Lower leg skin (tissue), 4 donors: ENCODE results near the gene KRAS. TPM values are rescaled to one million over a fixed set of nuclear protein-coding genes. Genes with fewer than 3 reads are reported as not detected.

Experiments used
- DNase-seq, 2 donors: peaks; one replicate each; pipeline ENCODE4 v3.0.0-alpha.2; 2019; ENCODE audit warnings: low spot score in 2 of 2
- H3K4me3 ChIP-seq: fragments of 200-600 bp; sonication (generic); 2 replicates; pipeline ENCODE4 v1.5.1; 2017; ENCODE audit warnings: mild to moderate bottlenecking, low read depth; ENCODE audit not compliant: poor library complexity, severe bottlenecking
- CTCF ChIP-seq, 3 donors: fragments of 450-650 bp; IDR thresholded peaks; one replicate each; pipeline ENCODE4 v1.5.1; 2016; ENCODE audit warnings: antibody characterized with exemption in 3 of 3, mild to moderate bottlenecking in 3 of 3, moderate library complexity in 2 of 3
- POLR2A ChIP-seq, 2 donors: fragments of 450-650 bp; IDR thresholded peaks; one replicate each; pipeline ENCODE4 v1.6.1; 2016 to 2017; ENCODE audit warnings: antibody characterized with exemption in 2 of 2, mild to moderate bottlenecking in 1 of 2, moderate library complexity in 1 of 2
- WGBS, 2 donors: methylation state at CpG; one replicate each; pipeline ENCODE4 v1.1.5; 2018; 5-methylcytosine and 5-hydroxymethylcytosine counted together
- intact Hi-C: fragments of 100-400 bp; cut with DNase I; formaldehyde crosslinking; loops from one replicate; pipeline ENCODE4 v1.15.0; 2023; ENCODE audit warnings: low total_unique reads
- total RNA-seq, 4 donors: library from RNA; depleted of rRNA; stranded (reverse); fragments of >200 nt; gene quantifications; one replicate each; pipeline ENCODE4 v1.1.0, GENCODE V29; 2016

The KRAS gene
- total RNA-seq, 4 donors from 2014 or later, result 12.0 to 20.7 (median 15.4) TPM

GRCh38 chr12:25186038-25186787, 64.5 kb downstream of the KRAS start:
- TF ChIP-seq POLR2A (IDR thresholded peaks at IDR 0.05) (no peak), CTCF (IDR thresholded peaks at IDR 0.05) (no peak)
- intact Hi-C loops, result no loop called here
- 87 to 92% methylated on average over 4 of the region's 4 CpGs for WGBS, 2 donors
- DNase-seq, result no peak
- no peak overlapping the region for H3K4me3 ChIP-seq

- WGBS, 2 donors, result 63 to 70% methylated on average over 2 of the region's 2 CpGs
- H3K4me3 ChIP-seq, result no peak overlapping the region
- TF ChIP-seq CTCF (IDR thresholded peaks at IDR 0.05) (no peak), POLR2A (IDR thresholded peaks at IDR 0.05) (no peak)
- DNase-seq, result no peak
- intact Hi-C loops, result no loop called here
Measured at GRCh38 chr12:25184132-25184531, 66.6 kb downstream of the KRAS start.

- no peak for TF ChIP-seq POLR2A (IDR thresholded peaks at IDR 0.05)
- TF ChIP-seq CTCF (IDR thresholded peaks at IDR 0.05), result no peak
- DNase-seq, result no peak
- no peak overlapping the region for H3K4me3 ChIP-seq
- intact Hi-C loops, result no loop called here
- WGBS, 2 donors, result 71 to 77% methylated on average over 3 of the region's 3 CpGs
Measured at GRCh38 chr12:25182765-25183164, 68.0 kb downstream of the KRAS start.

GRCh38 chr12:25162866-25163265, 87.9 kb downstream of the KRAS start:
- H3K4me3 ChIP-seq, result no peak overlapping the region
- intact Hi-C loops, result no loop called here
- DNase-seq, result no peak
- TF ChIP-seq CTCF (IDR thresholded peaks at IDR 0.05), result no peak
- no peak for TF ChIP-seq POLR2A (IDR thresholded peaks at IDR 0.05)
- WGBS, 2 donors, result 88 to 90% methylated on average over 6 of the region's 6 CpGs

- WGBS, 2 donors, result 90 to 94% methylated on average over 4 of the region's 4 CpGs
- TF ChIP-seq POLR2A (IDR thresholded peaks at IDR 0.05) (no peak), CTCF (IDR thresholded peaks at IDR 0.05) (no peak)
- intact Hi-C loops, result no loop called here
- no peak for DNase-seq
- no peak overlapping the region for H3K4me3 ChIP-seq
Measured at GRCh38 chr12:25156061-25156460, 94.7 kb downstream of the KRAS start.
